ENCODE measurements around the gene D2HGDH. TPM values are rescaled to one million over a fixed set of nuclear protein-coding genes. Genes with fewer than 3 reads are reported as not detected.
A peak's percentile ranks its signal among the peaks of the same experiment; 100 is the strongest.

The D2HGDH gene
- polyA plus RNA-seq (2012; ENCODE audit: missing spikeins), result 16.8 TPM

GRCh38 chr2:241734467-241735208, at the start of gene D2HGDH:
Gene D2HGDH (plus strand): TSS chr2:241734630. CDS start chr2:241735225, 595 bp downstream.
- FAIRE-seq (peak; percentile 98), DNase-seq (ENCODE audit: insufficient read length) (peak; percentile 88)
- TF ChIP-seq POLR2A (IDR thresholded peaks at IDR 0.05; ENCODE audit: low read depth, low read length) (peak; percentile 68; the same call in 1 of the 2 replicates), POLR2AphosphoS5 (IDR thresholded peaks at IDR 0.05; ENCODE audit: low read depth, low read length) (peak; percentile 67), TAF1 (IDR thresholded peaks at IDR 0.05; ENCODE audit: borderline replicate concordance, low read depth, low read length) (no peak)

GRCh38 chr2:241686324-241686649, 48.1 kb upstream of the D2HGDH start:
- TF ChIP-seq POLR2A (IDR thresholded peaks at IDR 0.05; ENCODE audit: low read depth, low read length) (no peak), POLR2AphosphoS5 (IDR thresholded peaks at IDR 0.05; ENCODE audit: low read depth, low read length) (no peak), TAF1 (IDR thresholded peaks at IDR 0.05; ENCODE audit: borderline replicate concordance, low read depth, low read length) (no peak)
- DNase-seq (ENCODE audit: insufficient read length) (no peak), FAIRE-seq (no peak)

- DNase-seq (ENCODE audit: insufficient read length) (peak; percentile 99), FAIRE-seq (peak; percentile 91)
- peak; percentile 59; the same call in 1 of the 2 replicates for TF ChIP-seq TAF1 (IDR thresholded peaks at IDR 0.05; ENCODE audit: borderline replicate concordance, low read depth, low read length)
- TF ChIP-seq POLR2A (IDR thresholded peaks at IDR 0.05; ENCODE audit: low read depth, low read length), result peak; percentile 92; the same call in 1 of the 2 replicates
- peak; percentile 74 for TF ChIP-seq POLR2AphosphoS5 (IDR thresholded peaks at IDR 0.05; ENCODE audit: low read depth, low read length)
Measured at GRCh38 chr2:241686650-241687425, 47.6 kb upstream of the D2HGDH start, which contains the start of gene DTYMK. Gene DTYMK (minus strand): TSS chr2:241686815. CDS start chr2:241686783, 32 bp downstream.

- FAIRE-seq (no peak), DNase-seq (ENCODE audit: insufficient read length) (no peak)
- no peak for TF ChIP-seq POLR2AphosphoS5 (IDR thresholded peaks at IDR 0.05; ENCODE audit: low read depth, low read length)
- no peak for TF ChIP-seq POLR2A (IDR thresholded peaks at IDR 0.05; ENCODE audit: low read depth, low read length)
- TF ChIP-seq TAF1 (IDR thresholded peaks at IDR 0.05; ENCODE audit: borderline replicate concordance, low read depth, low read length), result no peak
Measured at GRCh38 chr2:241689306-241689705, 45.1 kb upstream of the D2HGDH start.

GRCh38 chr2:241690202-241690717, 44.2 kb upstream of the D2HGDH start:
- DNase-seq (ENCODE audit: insufficient read length) (no peak), FAIRE-seq (no peak)
- TF ChIP-seq TAF1 (IDR thresholded peaks at IDR 0.05; ENCODE audit: borderline replicate concordance, low read depth, low read length) (no peak), POLR2AphosphoS5 (IDR thresholded peaks at IDR 0.05; ENCODE audit: low read depth, low read length) (0 out of 2 replicates have a peak, but pooled peaks have one; percentile 38), POLR2A (IDR thresholded peaks at IDR 0.05; ENCODE audit: low read depth, low read length) (no peak)

GRCh38 chr2:241692448-241692847, 42.0 kb upstream of the D2HGDH start:
- DNase-seq (ENCODE audit: insufficient read length), result no peak
- TF ChIP-seq POLR2AphosphoS5 (IDR thresholded peaks at IDR 0.05; ENCODE audit: low read depth, low read length) (no peak), POLR2A (IDR thresholded peaks at IDR 0.05; ENCODE audit: low read depth, low read length) (no peak), TAF1 (IDR thresholded peaks at IDR 0.05; ENCODE audit: borderline replicate concordance, low read depth, low read length) (no peak)
- no peak for FAIRE-seq

- FAIRE-seq, result no peak
- TF ChIP-seq TAF1 (IDR thresholded peaks at IDR 0.05; ENCODE audit: borderline replicate concordance, low read depth, low read length), result no peak
- no peak for TF ChIP-seq POLR2A (IDR thresholded peaks at IDR 0.05; ENCODE audit: low read depth, low read length)
- TF ChIP-seq POLR2AphosphoS5 (IDR thresholded peaks at IDR 0.05; ENCODE audit: low read depth, low read length), result no peak
Measured at GRCh38 chr2:241695651-241696050, 38.8 kb upstream of the D2HGDH start.

GRCh38 chr2:241701149-241701398, 33.4 kb upstream of the D2HGDH start:
- no peak for TF ChIP-seq POLR2A (IDR thresholded peaks at IDR 0.05; ENCODE audit: low read depth, low read length)
- TF ChIP-seq POLR2AphosphoS5 (IDR thresholded peaks at IDR 0.05; ENCODE audit: low read depth, low read length), result no peak
- no peak for TF ChIP-seq TAF1 (IDR thresholded peaks at IDR 0.05; ENCODE audit: borderline replicate concordance, low read depth, low read length)
- DNase-seq (ENCODE audit: insufficient read length), result no peak
- no peak for FAIRE-seq

More at GRCh38 chr2:241695651-241696050, 38.8 kb upstream of the D2HGDH start:
- DNase-seq (ENCODE audit: insufficient read length), result no peak

- FAIRE-seq (peak; percentile 91), DNase-seq (ENCODE audit: insufficient read length) (peak; percentile 77)
- TF ChIP-seq TAF1 (IDR thresholded peaks at IDR 0.05; ENCODE audit: borderline replicate concordance, low read depth, low read length) (no peak; the same call in 1 of the 2 replicates), POLR2AphosphoS5 (IDR thresholded peaks at IDR 0.05; ENCODE audit: low read depth, low read length) (peak; percentile 89), POLR2A (IDR thresholded peaks at IDR 0.05; ENCODE audit: low read depth, low read length) (peak; percentile 84)
Measured at GRCh38 chr2:241701399-241702154, 32.9 kb upstream of the D2HGDH start, which contains the start of gene ING5. Gene ING5 (plus strand): TSS chr2:241702039. CDS start chr2:241702066, 27 bp downstream.

- TF ChIP-seq POLR2AphosphoS5 (IDR thresholded peaks at IDR 0.05; ENCODE audit: low read depth, low read length), result no peak
- no peak for TF ChIP-seq TAF1 (IDR thresholded peaks at IDR 0.05; ENCODE audit: borderline replicate concordance, low read depth, low read length)
- no peak for TF ChIP-seq POLR2A (IDR thresholded peaks at IDR 0.05; ENCODE audit: low read depth, low read length)
- FAIRE-seq (no peak), DNase-seq (ENCODE audit: insufficient read length) (peak; percentile 90)
Measured at GRCh38 chr2:241702155-241703031, 32.0 kb upstream of the D2HGDH start.
